ENCODE data around the gene GRHL1.
A peak's percentile ranks its signal among the peaks of the same experiment; 100 is the strongest.

GRHL1 gene

GRCh38 chr2:9971890-9972289 is 20.4 kb downstream of the GRHL1 start:
- DNase-seq (ENCODE audit: extremely low read depth in 1 of 2, low read depth in 1 of 2), result no peak

- no peak for DNase-seq (ENCODE audit: extremely low read depth in 1 of 2, low read depth in 1 of 2)
These were observed 21.4 kb downstream of the GRHL1 start for GRCh38 chr2:9972621-9973479.

GRCh38 chr2:9973690-9974089 is 22.2 kb downstream of the GRHL1 start:
- DNase-seq (ENCODE audit: extremely low read depth in 1 of 2, low read depth in 1 of 2), result no peak

GRCh38 chr2:9974343-9974742 is 22.9 kb downstream of the GRHL1 start:
- no peak for DNase-seq (ENCODE audit: extremely low read depth in 1 of 2, low read depth in 1 of 2)

GRCh38 chr2:9975328-9975727 is 23.8 kb downstream of the GRHL1 start:
- DNase-seq (ENCODE audit: extremely low read depth in 1 of 2, low read depth in 1 of 2), result no peak

- peak in 1 of 2 donors; percentile 24 for DNase-seq (ENCODE audit: extremely low read depth in 1 of 2, low read depth in 1 of 2)
These were observed 24.4 kb downstream of the GRHL1 start for GRCh38 chr2:9975805-9976447.

GRCh38 chr2:9979977-9980376 is 28.5 kb downstream of the GRHL1 start:
- DNase-seq (ENCODE audit: extremely low read depth in 1 of 2, low read depth in 1 of 2), result no peak

- DNase-seq (ENCODE audit: extremely low read depth in 1 of 2, low read depth in 1 of 2), result no peak
These were observed 29.0 kb downstream of the GRHL1 start for GRCh38 chr2:9980520-9980919.

- DNase-seq (ENCODE audit: extremely low read depth in 1 of 2, low read depth in 1 of 2), result no peak
These were observed 30.2 kb downstream of the GRHL1 start for GRCh38 chr2:9981655-9982054.

- no peak for DNase-seq (ENCODE audit: extremely low read depth in 1 of 2, low read depth in 1 of 2)
These were observed 30.8 kb downstream of the GRHL1 start for GRCh38 chr2:9982248-9982647.

GRCh38 chr2:9982891-9983290 is 31.4 kb downstream of the GRHL1 start:
- no peak for DNase-seq (ENCODE audit: extremely low read depth in 1 of 2, low read depth in 1 of 2)

- no peak for DNase-seq (ENCODE audit: extremely low read depth in 1 of 2, low read depth in 1 of 2)
These were observed 32.1 kb downstream of the GRHL1 start for GRCh38 chr2:9983401-9984216.

GRCh38 chr2:9984217-9984739 is 32.8 kb downstream of the GRHL1 start:
- DNase-seq (ENCODE audit: extremely low read depth in 1 of 2, low read depth in 1 of 2), result no peak

- DNase-seq (ENCODE audit: extremely low read depth in 1 of 2, low read depth in 1 of 2), result no peak
These were observed 33.5 kb downstream of the GRHL1 start for GRCh38 chr2:9984871-9985480.

- DNase-seq (ENCODE audit: extremely low read depth in 1 of 2, low read depth in 1 of 2), result no peak
These were observed 34.2 kb downstream of the GRHL1 start for GRCh38 chr2:9985531-9986328.

GRCh38 chr2:9988320-9988719 is 36.8 kb downstream of the GRHL1 start:
- no peak for DNase-seq (ENCODE audit: extremely low read depth in 1 of 2, low read depth in 1 of 2)

- DNase-seq (ENCODE audit: extremely low read depth in 1 of 2, low read depth in 1 of 2), result no peak
These were observed 39.2 kb downstream of the GRHL1 start for GRCh38 chr2:9990736-9991135.

- no peak for DNase-seq (ENCODE audit: extremely low read depth in 1 of 2, low read depth in 1 of 2)
These were observed 39.7 kb downstream of the GRHL1 start for GRCh38 chr2:9991221-9991620.

- DNase-seq (ENCODE audit: extremely low read depth in 1 of 2, low read depth in 1 of 2), result no peak
These were observed 40.4 kb downstream of the GRHL1 start for GRCh38 chr2:9991829-9992273.

Data from stimulated activated CD8-positive, alpha-beta memory T cell treated with anti-CD3 and anti-CD28 coated beads, Interleukin-7, amount 100 ng/mL, for 48 hours (primary cell).